IMR-90 (cell line): ENCODE results near the gene FKBP6. TPM values are rescaled to one million over a fixed set of nuclear protein-coding genes. Genes with fewer than 3 reads are reported as not detected.
"Not testable (repeated sequence)": the region's sequence is repeated elsewhere in the genome, so short reads cannot be mapped to it uniquely, and the experiment has no call there.

Experiments
- ATAC-seq: fragments of 200-7000 bp; cut with Tn5 transposase; 2 replicates; pipeline ENCODE4 v1.9.1; 2020; ENCODE audit warnings: low read depth, mild to moderate bottlenecking, moderate library complexity
- BruUV-seq: library from RNA; stranded (reverse); fragments of 400-500 nt; replicated peaks from 2 replicates; lab custom pipeline; 2021; lab: Mats Ljungman, UMichigan
- CTCF ChIA-PET: fragments of 300-600 bp; formaldehyde crosslinking; extraction: SDS; loops from one replicate; lab custom pipeline; 2021; ENCODE audit warnings: antibody characterized with exemption; lab: Yijun Ruan, JAX
- POLR2A ChIA-PET: fragments of 300-600 bp; sonication (Branson Sonifier 250); formaldehyde crosslinking; loops from one replicate; lab custom pipeline; 2022; ENCODE audit warnings: antibody characterized with exemption; ENCODE audit not compliant: unreplicated experiment; lab: Charles Lee
- DNase-seq: peaks from one replicate; pipeline ENCODE4 v3.0.0; 2013
- H2AFZ ChIP-seq: replicated peaks from 2 replicates; pipeline ENCODE3; 2013; ENCODE audit warnings: low read length, mild to moderate bottlenecking; ENCODE audit not compliant: poor library complexity
- H2AK5ac ChIP-seq: 2 replicates; pipeline ENCODE4 v1.6.1; 2013; ENCODE audit warnings: low read depth, low read length, inconsistent platforms
- H2AK9ac ChIP-seq: replicated peaks from 2 replicates; pipeline ENCODE3; 2013; ENCODE audit warnings: mild to moderate bottlenecking, low read depth, low read length, moderate library complexity; ENCODE audit not compliant: poor library complexity
- H2BK120ac ChIP-seq: 2 replicates; pipeline ENCODE4 v1.6.1; 2013; ENCODE audit warnings: low read depth, low read length, inconsistent platforms
- H2BK15ac ChIP-seq: 3 replicates; pipeline ENCODE4 v1.6.1; 2013; ENCODE audit warnings: low read depth, low read length, inconsistent platforms
- H2BK20ac ChIP-seq: 2 replicates; pipeline ENCODE4 v1.6.1; 2013; ENCODE audit warnings: low read depth, mild to moderate bottlenecking, inconsistent platforms, low read length, moderate library complexity
- H2BK5ac ChIP-seq: 2 replicates; pipeline ENCODE4 v1.6.1; 2013; ENCODE audit warnings: mild to moderate bottlenecking, low read depth, low read length, inconsistent platforms; ENCODE audit not compliant: poor library complexity, severe bottlenecking
- H3K14ac ChIP-seq: replicated peaks from 2 replicates; pipeline ENCODE4 v1.6.1; 2013; ENCODE audit warnings: low read depth, low read length, inconsistent platforms
- H3K18ac ChIP-seq: 2 replicates; pipeline ENCODE4 v1.6.1; 2013; ENCODE audit warnings: low read depth, low read length, control low read depth
- H3K23ac ChIP-seq: 2 replicates; pipeline ENCODE4 v1.6.1; 2013; ENCODE audit warnings: low read depth, low read length, inconsistent platforms
- H3K27ac ChIP-seq: 2 replicates; pipeline ENCODE4 v1.5.1; 2013; ENCODE audit warnings: mild to moderate bottlenecking, control low read depth, low read length; ENCODE audit not compliant: insufficient read depth
- H3K27me3 ChIP-seq: 2 replicates; pipeline ENCODE4 v1.6.1; 2013; ENCODE audit warnings: low read length; ENCODE audit not compliant: control insufficient read depth, insufficient read depth
- H3K36me3 ChIP-seq: 2 replicates; pipeline ENCODE4 v1.6.1; 2013; ENCODE audit warnings: low read length, mixed read lengths; ENCODE audit not compliant: control insufficient read depth, insufficient read depth
- H3K4ac ChIP-seq: 2 replicates; pipeline ENCODE4 v1.6.1; 2013; ENCODE audit warnings: low read depth, low read length, inconsistent platforms
- H3K4me1 ChIP-seq: 2 replicates; pipeline ENCODE4 v1.6.1; 2013; ENCODE audit warnings: low read length, mixed read lengths; ENCODE audit not compliant: control insufficient read depth, insufficient read depth
- H3K4me2 ChIP-seq: 2 replicates; pipeline ENCODE4 v1.6.1; 2013; ENCODE audit warnings: low read depth, mild to moderate bottlenecking, control low read depth, low read length, moderate library complexity
- H3K4me3 ChIP-seq: 2 replicates; pipeline ENCODE4 v1.5.1; 2013; ENCODE audit warnings: low read depth, mild to moderate bottlenecking, control low read depth, low read length, moderate library complexity; ENCODE audit not compliant: insufficient read depth
- H3K56ac ChIP-seq: 2 replicates; pipeline ENCODE4 v1.6.1; 2013; ENCODE audit warnings: low read length, inconsistent platforms; ENCODE audit not compliant: insufficient read depth; ENCODE audit errors: extremely low read depth
- H3K79me1 ChIP-seq, 2 experiments: 2 replicates each; pipeline ENCODE4 v1.6.1; 2013; ENCODE audit warnings: low read length in 2 of 2, inconsistent platforms in 1 of 2, low read depth in 1 of 2
- H3K9ac ChIP-seq: 2 replicates; pipeline ENCODE4 v1.6.1; 2013; ENCODE audit warnings: low read depth, low read length, control low read depth
- H3K9me1 ChIP-seq: 2 replicates; pipeline ENCODE4 v1.6.1; 2013; ENCODE audit warnings: low read length, inconsistent platforms; ENCODE audit not compliant: insufficient read depth
- H3K9me3 ChIP-seq: 2 replicates; pipeline ENCODE4 v1.6.1; 2013; ENCODE audit warnings: low read length; ENCODE audit not compliant: control insufficient read depth, insufficient read depth
- H4K20me1 ChIP-seq: 2 replicates; pipeline ENCODE4 v1.6.1; 2013; ENCODE audit warnings: low read length, inconsistent platforms; ENCODE audit not compliant: insufficient read depth
- H4K5ac ChIP-seq: 2 replicates; pipeline ENCODE4 v1.6.1; 2013; ENCODE audit warnings: mild to moderate bottlenecking, low read depth, low read length, control low read depth
- H4K8ac ChIP-seq, 2 experiments: 2 replicates each; pipeline ENCODE4 v1.6.1; 2013; ENCODE audit warnings: low read depth in 2 of 2, low read length in 2 of 2, control low read depth in 1 of 2, inconsistent platforms in 1 of 2
- H4K91ac ChIP-seq: 2 replicates; pipeline ENCODE4 v1.6.1; 2013; ENCODE audit warnings: low read depth, low read length, inconsistent platforms; ENCODE audit not compliant: insufficient read depth
- CEBPB ChIP-seq: IDR thresholded peaks from 2 replicates; pipeline ENCODE4 v1.6.1; 2012; ENCODE audit warnings: low read depth, low read length, improper control_type of control experiment
- CTCF ChIP-seq: conservative IDR thresholded peaks from 2 replicates; pipeline ENCODE4 v1.5.1; 2012; ENCODE audit warnings: mild to moderate bottlenecking, low read depth, low read length, improper control_type of control experiment
- NFE2L2 ChIP-seq: fragments of 150-350 bp; IDR thresholded peaks from 2 replicates; pipeline ENCODE4 v1.6.1; 2016; ENCODE audit warnings: low read depth, mild to moderate bottlenecking, low read length
- POLR2A ChIP-seq: IDR thresholded peaks from 2 replicates; pipeline ENCODE4 v1.6.1; 2012; ENCODE audit warnings: mild to moderate bottlenecking, low read depth, low read length
- RCOR1 ChIP-seq: IDR thresholded peaks from 2 replicates; pipeline ENCODE4 v1.6.1; 2012; ENCODE audit warnings: mild to moderate bottlenecking, low read length, improper control_type of control experiment; ENCODE audit not compliant: insufficient replicate concordance
- RFX5 ChIP-seq: IDR thresholded peaks from 2 replicates; pipeline ENCODE4 v1.8.0; 2012; ENCODE audit warnings: low read depth, mild to moderate bottlenecking, low read length, moderate library complexity
- SMC3 ChIP-seq: fragments of 150-350 bp; IDR thresholded peaks from 2 replicates; pipeline ENCODE4 v1.6.1; 2016; ENCODE audit warnings: low read depth, mild to moderate bottlenecking, antibody characterized with exemption, low read length, moderate library complexity
- WGBS, 2 experiments: methylation state at CpG; one replicate each; pipeline versions ENCODE4 v1.1.5 to v1.1.7; 2013; ENCODE audit warnings: missing lambda C conversion rate in 2 of 2; ENCODE audit not compliant: insufficient read length in 1 of 2; ENCODE audit errors: extremely low coverage in 2 of 2; 5-methylcytosine and 5-hydroxymethylcytosine counted together
- dilution Hi-C: fragments of 300-500 bp; cut with HindIII; formaldehyde crosslinking; loops from one replicate; pipeline ENCODE4 v1.14.3; 2018; ENCODE audit warnings: low sequenced_read_pairs; ENCODE audit not compliant: unreplicated experiment
- in situ Hi-C: fragments of 300-500 bp; cut with MboI; formaldehyde crosslinking; loops from 3 replicates; pipeline ENCODE4 v1.14.3; 2019; ENCODE audit warnings: low sequenced_read_pairs, inconsistent platforms, mixed read lengths
- intact Hi-C: fragments of 100-400 bp; cut with micrococcal nuclease; formaldehyde crosslinking; loops from 2 replicates; pipeline ENCODE4 v1.10.0; 2022
- polyA plus RNA-seq, 3 experiments: library from polyadenylated mRNA; depleted of rRNA; stranded (reverse); fragments of >200 nt; gene quantifications; 2 replicates each; pipeline ENCODE4 v1.2.3, GENCODE V29; 2012; ENCODE audit warnings: low replicate concordance in 1 of 3
- total RNA-seq: library from RNA; depleted of rRNA; stranded (reverse); fragments of >200 nt; gene quantifications from 2 replicates; pipeline ENCODE4 v1.2.3, GENCODE V29; 2012

Gene FKBP6
- total and polyA plus RNA-seq, 2 of the 4 experiments (the other 2 are of a cell fraction) = not detected

- Histone ChIP-seq H3K18ac (no peak overlapping the region), H3K56ac (no peak overlapping the region), H3K9me1 (no peaks in the 10 kb centered on the region; the same call in 1 of the 2 replicates), H3K4me1 (no peaks in the 10 kb centered on the region), H3K4ac (no peak overlapping the region), H2BK120ac (no peak overlapping the region), H3K4me3 (no peak overlapping the region), H2AK5ac (no peak overlapping the region), H3K79me1 (no peaks in the 10 kb centered on the region), H4K20me1 (no peaks in the 10 kb centered on the region), H2BK5ac (no peak overlapping the region), H3K14ac (no peak overlapping the region), H2BK15ac (no peak overlapping the region), H4K8ac (no peak overlapping the region), H2AK9ac (peak overlapping the region; percentile 65), H3K9me3 (no peaks in the 10 kb centered on the region), H4K5ac (no peak overlapping the region), H3K9ac (no peak overlapping the region), H2AFZ (no peak overlapping the region), H2BK20ac (no peak overlapping the region), H3K23ac (no peak overlapping the region), H4K91ac (no peak overlapping the region), H3K4me2 (no peak overlapping the region), H3K27ac (no peak overlapping the region), H3K36me3 (no peaks in the 10 kb centered on the region), H3K27me3 (peaks cover 4% of the 10 kb centered on the region)
- CTCF ChIA-PET = no interaction called here
- dilution Hi-C loops = no loop called here
- BruUV-seq = no TSS peak
- intact Hi-C loops = no loop called here
- WGBS, 2 experiments = 90% methylated on average over 2 of the region's 9 CpGs; no CpG with 5 or more reads in 1 of the 2 experiments
- in situ Hi-C loops = no loop called here
- TF ChIP-seq RCOR1 (no peak), CTCF (no peak), CEBPB (no peak), SMC3 (no peak), POLR2A (no peak), NFE2L2 (no peak), RFX5 (no peak)
- ATAC-seq = no peak
- POLR2A ChIA-PET = no interaction called here
- no peak for DNase-seq
Observed at GRCh38 chr7:73316521-73316920, 11.4 kb upstream of the FKBP6 start.

GRCh38 chr7:73318656-73319204 lies 9.2 kb upstream of the FKBP6 start:
- H2BK5ac ChIP-seq, H2AK5ac ChIP-seq, H4K20me1 ChIP-seq, H3K36me3 ChIP-seq, ATAC-seq, H3K4ac ChIP-seq, H2AFZ ChIP-seq, intact Hi-C loops, H3K4me1 ChIP-seq, H3K23ac ChIP-seq, H2BK20ac ChIP-seq, H3K4me3 ChIP-seq, H2BK120ac ChIP-seq, DNase-seq, H4K91ac ChIP-seq, H3K56ac ChIP-seq, BruUV-seq, H3K9me3 ChIP-seq, H3K9ac ChIP-seq, H3K27me3 ChIP-seq, H4K5ac ChIP-seq, H2BK15ac ChIP-seq, H3K79me1 ChIP-seq, H3K14ac ChIP-seq, in situ Hi-C loops, H3K9me1 ChIP-seq, H2AK9ac ChIP-seq, H3K18ac ChIP-seq, CTCF ChIA-PET, POLR2A ChIA-PET, H3K4me2 ChIP-seq, H4K8ac ChIP-seq, H3K27ac ChIP-seq, dilution Hi-C loops: not testable (repeated sequence)
- WGBS, 2 experiments = no CpG with 5 or more reads among the region's 18 CpGs
